DOHH2 (cell line): ENCODE results near the gene FOXB2.

Experiments used
- H3F3A ChIP-seq: fragments of 200-600 bp; sonication (generic), shearing (Covaris generic); 2 replicates; pipeline ENCODE4 v1.6.0; 2016; ENCODE audit warnings: antibody characterized with exemption, mild to moderate bottlenecking; ENCODE audit not compliant: control insufficient read depth, insufficient read depth
- H3K27ac ChIP-seq: fragments of 200-600 bp; sonication (generic); 2 replicates; pipeline ENCODE4 v1.5.1; 2014; ENCODE audit warnings: low read depth, mild to moderate bottlenecking, low read length, moderate library complexity
- H3K27me3 ChIP-seq: fragments of 200-600 bp; sonication (generic); 2 replicates; pipeline ENCODE4 v1.6.1; 2014; ENCODE audit warnings: mild to moderate bottlenecking, low read length, mixed read lengths; ENCODE audit not compliant: control insufficient read depth
- H3K36me3 ChIP-seq: fragments of 200-600 bp; sonication (generic); 2 replicates; pipeline ENCODE4 v1.6.1; 2014; ENCODE audit warnings: mild to moderate bottlenecking, low read length, moderate library complexity, mixed read lengths; ENCODE audit not compliant: control insufficient read depth
- H3K4me1 ChIP-seq: fragments of 200-600 bp; sonication (generic); 2 replicates; pipeline ENCODE4 v1.6.1; 2014; ENCODE audit warnings: mild to moderate bottlenecking, low read length, mixed read lengths; ENCODE audit not compliant: control insufficient read depth
- H3K4me2 ChIP-seq: fragments of 200-600 bp; sonication (generic); 2 replicates; pipeline ENCODE4 v1.6.0; 2014; ENCODE audit warnings: mild to moderate bottlenecking, low read length, moderate library complexity
- H3K4me3 ChIP-seq: fragments of 200-600 bp; sonication (generic); 2 replicates; pipeline ENCODE4 v1.5.1; 2014; ENCODE audit warnings: mild to moderate bottlenecking, low read length, mixed read lengths
- H3K79me2 ChIP-seq: fragments of 200-600 bp; sonication (generic); 2 replicates; pipeline ENCODE4 v1.6.1; 2014; ENCODE audit warnings: mild to moderate bottlenecking, low read length, mixed read lengths; ENCODE audit not compliant: control insufficient read depth
- H3K9me2 ChIP-seq: fragments of 200-600 bp; sonication (generic); replicated peaks from 2 replicates; pipeline ENCODE4 v1.6.1; 2014; ENCODE audit warnings: mild to moderate bottlenecking, low read length, mixed read lengths; ENCODE audit not compliant: control insufficient read depth
- H3K9me3 ChIP-seq: fragments of 200-600 bp; sonication (generic); 2 replicates; pipeline ENCODE4 v1.6.1; 2014; ENCODE audit warnings: antibody characterized with exemption, low read length, mixed read lengths; ENCODE audit not compliant: control insufficient read depth, insufficient read depth
- H4K20me1 ChIP-seq: fragments of 200-600 bp; sonication (generic); 2 replicates; pipeline ENCODE4 v1.6.0; 2014; ENCODE audit warnings: low read depth, mild to moderate bottlenecking, antibody characterized with exemption, low read length, moderate library complexity; ENCODE audit not compliant: control insufficient read depth, insufficient read depth
- EZH2phosphoT487 ChIP-seq: fragments of 200-600 bp; sonication (generic); IDR thresholded peaks from 2 replicates; pipeline ENCODE4 v1.6.1; 2017; ENCODE audit warnings: borderline replicate concordance, mild to moderate bottlenecking, antibody characterized with exemption, low read length, moderate library complexity, mixed read lengths
- TF ChIP-seq, protein P1 (sequence below): fragments of 200-600 bp; sonication (generic); IDR thresholded peaks from one replicate; pipeline ENCODE4 v1.5.1; 2014; ENCODE audit warnings: antibody characterized with exemption, mild to moderate bottlenecking, low read depth, low read length; ENCODE audit not compliant: poor library complexity, severe bottlenecking

FOXB2 gene

DNA sequence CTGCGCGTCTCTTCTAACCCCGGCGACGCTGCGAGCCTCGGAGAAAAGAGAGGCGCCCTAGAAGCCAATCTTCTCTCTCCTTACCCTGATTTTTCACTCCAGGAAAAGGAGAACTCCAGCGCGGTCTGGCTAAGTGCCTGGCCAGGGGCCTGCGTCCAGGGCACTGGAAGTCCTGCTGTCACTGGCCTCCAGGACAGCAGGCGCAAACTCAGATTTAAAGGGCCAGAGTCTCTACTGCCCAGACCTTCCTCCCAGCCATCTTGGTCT is 553 bp upstream of the FOXB2 start:
- Histone ChIP-seq H3K27me3 (no peaks in the 10 kb centered on the region), H3K79me2 (no peaks in the 10 kb centered on the region), H3K36me3 (no peaks in the 10 kb centered on the region), H3K9me2 (no peaks in the 10 kb centered on the region), H3K4me1 (no peaks in the 10 kb centered on the region), H3K27ac (no peak overlapping the region), H3K9me3 (peaks cover 4% of the 10 kb centered on the region; the same call in 1 of the 2 replicates), H3F3A (no peaks in the 10 kb centered on the region), H4K20me1 (no peaks in the 10 kb centered on the region), H3K4me2 (no peak overlapping the region), H3K4me3 (no peak overlapping the region)
- TF ChIP-seq, protein P1, sequence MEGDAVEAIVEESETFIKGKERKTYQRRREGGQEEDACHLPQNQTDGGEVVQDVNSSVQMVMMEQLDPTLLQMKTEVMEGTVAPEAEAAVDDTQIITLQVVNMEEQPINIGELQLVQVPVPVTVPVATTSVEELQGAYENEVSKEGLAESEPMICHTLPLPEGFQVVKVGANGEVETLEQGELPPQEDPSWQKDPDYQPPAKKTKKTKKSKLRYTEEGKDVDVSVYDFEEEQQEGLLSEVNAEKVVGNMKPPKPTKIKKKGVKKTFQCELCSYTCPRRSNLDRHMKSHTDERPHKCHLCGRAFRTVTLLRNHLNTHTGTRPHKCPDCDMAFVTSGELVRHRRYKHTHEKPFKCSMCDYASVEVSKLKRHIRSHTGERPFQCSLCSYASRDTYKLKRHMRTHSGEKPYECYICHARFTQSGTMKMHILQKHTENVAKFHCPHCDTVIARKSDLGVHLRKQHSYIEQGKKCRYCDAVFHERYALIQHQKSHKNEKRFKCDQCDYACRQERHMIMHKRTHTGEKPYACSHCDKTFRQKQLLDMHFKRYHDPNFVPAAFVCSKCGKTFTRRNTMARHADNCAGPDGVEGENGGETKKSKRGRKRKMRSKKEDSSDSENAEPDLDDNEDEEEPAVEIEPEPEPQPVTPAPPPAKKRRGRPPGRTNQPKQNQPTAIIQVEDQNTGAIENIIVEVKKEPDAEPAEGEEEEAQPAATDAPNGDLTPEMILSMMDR = no peak
- no peak for TF ChIP-seq EZH2phosphoT487

DNA sequence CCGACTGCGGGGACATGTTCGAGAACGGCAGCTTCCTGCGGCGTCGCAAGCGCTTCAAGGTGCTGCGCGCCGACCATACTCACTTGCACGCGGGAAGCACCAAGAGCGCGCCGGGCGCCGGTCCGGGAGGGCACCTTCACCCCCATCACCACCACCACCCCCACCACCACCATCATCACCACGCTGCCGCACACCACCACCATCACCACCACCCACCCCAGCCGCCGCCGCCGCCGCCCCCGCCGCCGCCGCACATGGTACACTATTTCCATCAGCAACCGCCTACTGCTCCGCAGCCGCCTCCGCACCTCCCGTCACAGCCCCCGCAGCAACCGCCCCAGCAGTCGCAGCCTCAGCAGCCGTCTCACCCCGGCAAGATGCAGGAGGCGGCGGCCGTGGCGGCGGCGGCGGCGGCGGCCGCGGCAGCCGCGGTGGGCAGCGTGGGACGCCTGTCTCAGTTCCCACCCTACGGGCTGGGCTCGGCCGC is 514 bp downstream of the FOXB2 start:
- H3K27ac ChIP-seq = no peak overlapping the region
- no peaks in the 10 kb centered on the region for H3F3A ChIP-seq
- no peaks in the 10 kb centered on the region for H4K20me1 ChIP-seq
- H3K79me2 ChIP-seq = no peaks in the 10 kb centered on the region
- no peaks in the 10 kb centered on the region for H3K4me1 ChIP-seq
- H3K27me3 ChIP-seq = no peaks in the 10 kb centered on the region
- H3K36me3 ChIP-seq = no peaks in the 10 kb centered on the region
- no peak for TF ChIP-seq EZH2phosphoT487
- TF ChIP-seq, protein P1 = no peak
- no peak overlapping the region for H3K4me2 ChIP-seq
- no peaks in the 10 kb centered on the region for H3K9me2 ChIP-seq
- H3K4me3 ChIP-seq = no peak overlapping the region
- peaks cover 4% of the 10 kb centered on the region; the same call in 1 of the 2 replicates for H3K9me3 ChIP-seq

DNA sequence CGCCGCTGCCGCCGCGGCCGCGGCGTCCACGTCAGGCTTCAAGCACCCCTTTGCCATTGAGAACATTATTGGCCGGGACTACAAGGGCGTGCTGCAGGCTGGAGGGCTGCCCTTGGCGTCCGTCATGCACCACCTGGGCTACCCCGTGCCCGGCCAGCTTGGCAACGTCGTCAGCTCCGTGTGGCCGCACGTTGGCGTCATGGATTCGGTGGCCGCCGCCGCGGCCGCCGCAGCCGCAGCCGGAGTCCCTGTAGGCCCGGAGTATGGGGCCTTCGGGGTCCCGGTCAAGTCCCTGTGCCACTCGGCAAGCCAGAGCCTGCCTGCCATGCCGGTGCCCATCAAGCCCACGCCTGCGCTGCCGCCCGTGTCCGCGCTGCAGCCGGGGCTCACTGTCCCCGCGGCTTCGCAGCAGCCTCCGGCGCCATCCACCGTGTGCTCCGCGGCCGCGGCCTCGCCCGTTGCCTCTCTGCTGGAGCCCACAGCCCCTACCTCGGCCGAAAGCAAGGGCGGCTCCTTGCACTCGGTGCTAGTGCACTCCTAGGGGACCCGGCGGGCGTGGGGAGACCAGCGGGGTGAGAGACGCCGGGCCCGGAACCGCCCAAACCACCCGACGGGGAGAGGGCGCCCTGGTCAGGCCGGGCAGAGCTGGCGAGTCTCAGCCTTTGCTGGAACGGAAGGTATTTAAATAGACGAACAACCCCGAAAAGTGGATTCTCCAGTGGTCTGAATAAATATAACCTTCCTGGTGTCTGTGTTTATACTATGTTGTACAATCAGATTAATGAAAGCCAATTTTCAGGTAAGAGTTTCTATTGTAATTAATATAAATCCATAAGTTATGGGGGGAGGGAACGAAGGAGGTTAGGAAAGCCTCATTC is 1.2 kb downstream of the FOXB2 start:
- TF ChIP-seq, protein P1 = no peak
- TF ChIP-seq EZH2phosphoT487 = no peak
- Histone ChIP-seq H3K4me3 (no peak overlapping the region), H3K9me2 (no peaks in the 10 kb centered on the region), H4K20me1 (no peaks in the 10 kb centered on the region), H3K36me3 (no peaks in the 10 kb centered on the region), H3K27ac (no peak overlapping the region), H3F3A (no peaks in the 10 kb centered on the region), H3K27me3 (no peaks in the 10 kb centered on the region), H3K79me2 (no peaks in the 10 kb centered on the region), H3K9me3 (peaks cover 4% of the 10 kb centered on the region; the same call in 1 of the 2 replicates), H3K4me1 (no peaks in the 10 kb centered on the region), H3K4me2 (no peak overlapping the region)
